Fibroblast of pulmonary artery (primary cell): ENCODE data around the gene INPP4B.

Source experiments
- DNase-seq: peaks from one replicate; pipeline ENCODE4 v3.0.0-alpha.2; 2010; ENCODE audit warnings: low read depth
- H3K4me3 ChIP-seq: replicated peaks from 2 replicates; pipeline ENCODE4 v1.5.1; 2011; ENCODE audit warnings: low read depth, mild to moderate bottlenecking, control low read depth, low read length, moderate library complexity
- CTCF ChIP-seq: IDR thresholded peaks from 2 replicates; pipeline ENCODE4 v1.5.1; 2011; ENCODE audit warnings: mild to moderate bottlenecking, control low read depth, low read length, inconsistent platforms; ENCODE audit errors: missing control alignments

INPP4B gene

GRCh38 chr4:142274137-142274536 lies 572.0 kb downstream of the INPP4B start:
- peak; percentile 34 for DNase-seq
- TF ChIP-seq CTCF = no peak
- no peak overlapping the region for H3K4me3 ChIP-seq

GRCh38 chr4:142272452-142272851 lies 573.6 kb downstream of the INPP4B start:
- no peak for TF ChIP-seq CTCF
- H3K4me3 ChIP-seq = no peak overlapping the region
- no peak for DNase-seq

GRCh38 chr4:142271832-142272231 lies 574.3 kb downstream of the INPP4B start:
- DNase-seq = no peak
- TF ChIP-seq CTCF = no peak
- H3K4me3 ChIP-seq = no peak overlapping the region

GRCh38 chr4:142267101-142267500 lies 579.0 kb downstream of the INPP4B start:
- TF ChIP-seq CTCF = no peak
- DNase-seq = no peak

GRCh38 chr4:142265946-142266345 lies 580.2 kb downstream of the INPP4B start:
- DNase-seq = no peak
- no peak for TF ChIP-seq CTCF

More at GRCh38 chr4:142267101-142267500, 579.0 kb downstream of the INPP4B start:
- no peak overlapping the region for H3K4me3 ChIP-seq

GRCh38 chr4:142265536-142265935 lies 580.6 kb downstream of the INPP4B start:
- H3K4me3 ChIP-seq = no peak overlapping the region
- TF ChIP-seq CTCF = no peak
- peak; percentile 60 for DNase-seq

More at GRCh38 chr4:142265946-142266345, 580.2 kb downstream of the INPP4B start:
- no peak overlapping the region for H3K4me3 ChIP-seq

- DNase-seq = peak; percentile 72
- TF ChIP-seq CTCF = no peak
- H3K4me3 ChIP-seq = no peak overlapping the region
Measured at GRCh38 chr4:142264961-142265360, 581.1 kb downstream of the INPP4B start.
